ENCODE results near the gene TANGO2. TPM values are rescaled to one million over a fixed set of nuclear protein-coding genes. Genes with fewer than 3 reads are reported as not detected.
"Not testable (repeated sequence)": the region's sequence is repeated elsewhere in the genome, so short reads cannot be mapped to it uniquely, and the experiment has no call there.

TANGO2 gene
- total RNA-seq, 1 donor from 2014 or later = 15.5 TPM

GRCh38 chr22:20065896-20066616, 45.1 kb downstream of the TANGO2 start:
- no peak for DNase-seq

GRCh38 chr22:20066617-20067383, 45.9 kb downstream of the TANGO2 start:
- no peak for DNase-seq

- not testable (repeated sequence) for DNase-seq
These were observed 46.4 kb downstream of the TANGO2 start for GRCh38 chr22:20067384-20067682.

GRCh38 chr22:20068640-20069039, 47.7 kb downstream of the TANGO2 start:
- DNase-seq = no peak

- no peak for DNase-seq
These were observed 48.6 kb downstream of the TANGO2 start for GRCh38 chr22:20069331-20070042.

- no peak for DNase-seq
These were observed 50.6 kb downstream of the TANGO2 start for GRCh38 chr22:20071524-20071972.

- DNase-seq = no peak
These were observed 55.8 kb downstream of the TANGO2 start for GRCh38 chr22:20076627-20077172.

GRCh38 chr22:20079745-20080444, 59.0 kb downstream of the TANGO2 start, which contains the start of gene DGCR8:
Gene DGCR8 (plus strand): TSS chr22:20080241. CDS start chr22:20085964, 5,723 bp downstream.
- peak; percentile 93 for DNase-seq

- peak; percentile 31 for DNase-seq
These were observed 59.5 kb downstream of the TANGO2 start for GRCh38 chr22:20080445-20080775.

GRCh38 chr22:20080776-20081654, 60.1 kb downstream of the TANGO2 start:
- DNase-seq = peak; percentile 19

GRCh38 chr22:20083157-20083890, 62.4 kb downstream of the TANGO2 start:
- DNase-seq = no peak

- no peak for DNase-seq
These were observed 63.1 kb downstream of the TANGO2 start for GRCh38 chr22:20083891-20084546.

- DNase-seq = no peak
These were observed 63.9 kb downstream of the TANGO2 start for GRCh38 chr22:20084547-20085413.

- no peak for DNase-seq
These were observed 64.7 kb downstream of the TANGO2 start for GRCh38 chr22:20085651-20086050.

GRCh38 chr22:20086101-20086599, 65.2 kb downstream of the TANGO2 start:
- DNase-seq = no peak

- no peak for DNase-seq
These were observed 65.9 kb downstream of the TANGO2 start for GRCh38 chr22:20086763-20087162.

- DNase-seq = no peak
These were observed 66.7 kb downstream of the TANGO2 start for GRCh38 chr22:20087319-20088262.
